HPDE6-E6E7 (cell line): ENCODE results near the gene CHST13.

Source experiments
- DNase-seq: peaks from one replicate; pipeline ENCODE4 v3.0.0; 2011; ENCODE audit warnings: missing footprints; ENCODE audit errors: extremely low spot score

The CHST13 gene

GRCh38 chr3:126540951-126541627 lies 17.1 kb downstream of the CHST13 start:
- no peak for DNase-seq

GRCh38 chr3:126541628-126542339 lies 17.8 kb downstream of the CHST13 start:
- DNase-seq = no peak

- no peak for DNase-seq
Observed at GRCh38 chr3:126542340-126543241, 18.6 kb downstream of the CHST13 start.

- DNase-seq = no peak
Observed at GRCh38 chr3:126543457-126544061, 19.6 kb downstream of the CHST13 start.

GRCh38 chr3:126544596-126545281 lies 20.8 kb downstream of the CHST13 start:
- DNase-seq = no peak

GRCh38 chr3:126545544-126545943 lies 21.6 kb downstream of the CHST13 start:
- no peak for DNase-seq

GRCh38 chr3:126546013-126546412 lies 22.1 kb downstream of the CHST13 start:
- no peak for DNase-seq

GRCh38 chr3:126546549-126547239 lies 22.7 kb downstream of the CHST13 start:
- no peak for DNase-seq

- DNase-seq = no peak
Observed at GRCh38 chr3:126547721-126548120, 23.8 kb downstream of the CHST13 start.

GRCh38 chr3:126548556-126549466 lies 24.9 kb downstream of the CHST13 start:
- DNase-seq = no peak

GRCh38 chr3:126549861-126550487 lies 26.0 kb downstream of the CHST13 start:
- no peak for DNase-seq

GRCh38 chr3:126550488-126551051 lies 26.6 kb downstream of the CHST13 start:
- no peak for DNase-seq

- no peak for DNase-seq
Observed at GRCh38 chr3:126551121-126551838, 27.3 kb downstream of the CHST13 start.

GRCh38 chr3:126551839-126552687 lies 28.1 kb downstream of the CHST13 start:
- DNase-seq = no peak

GRCh38 chr3:126552688-126553283 lies 28.8 kb downstream of the CHST13 start:
- DNase-seq = no peak

- DNase-seq = no peak
Observed at GRCh38 chr3:126553284-126554084, 29.5 kb downstream of the CHST13 start.
